Measurements from ENCODE around the gene COL26A1. TPM values are rescaled to one million over a fixed set of nuclear protein-coding genes. Genes with fewer than 3 reads are reported as not detected.

The COL26A1 gene
- polyA plus RNA-seq, 1 donor from 2014 or later: 36.6 TPM

GRCh38 chr7:101580596-101580995 is 217.9 kb downstream of the COL26A1 start:
- no peak for TF ChIP-seq POLR2AphosphoS5 (IDR thresholded peaks at IDR 0.05)
- TF ChIP-seq TAF1 (IDR thresholded peaks at IDR 0.05; ENCODE audit: low read depth): no peak
- no peak for TF ChIP-seq SMC3 (conservative IDR thresholded peaks at IDR 0.05; ENCODE audit: poor library complexity)
- TF ChIP-seq EP300 (conservative IDR thresholded peaks at IDR 0.05; ENCODE audit: poor library complexity, severe bottlenecking): no peak
- no peak for TF ChIP-seq RAD21 (conservative IDR thresholded peaks at IDR 0.05)
- TF ChIP-seq CTCF (IDR thresholded peaks at IDR 0.05; ENCODE audit: poor library complexity, severe bottlenecking): no peak
- TF ChIP-seq EZH2 (IDR thresholded peaks at IDR 0.05; ENCODE audit: borderline replicate concordance, insufficient read depth, low read length, poor library complexity, severe bottlenecking): no peak
- Histone ChIP-seq H3K9ac (ENCODE audit: low read length) (no peak overlapping the region), H3K4me3 (ENCODE audit: low read length) (no peak overlapping the region), H3K27me3 (ENCODE audit: insufficient read depth, low read depth, low read length) (no peaks in the 10 kb centered on the region), H3K9me2 (ENCODE audit: insufficient read depth, low read length) (no peaks in the 10 kb centered on the region), H3K4me2 (ENCODE audit: low read length) (no peak overlapping the region), H4K20me1 (ENCODE audit: insufficient read depth) (no peaks in the 10 kb centered on the region), H3F3A (ENCODE audit: insufficient read depth, low read length, poor library complexity, severe bottlenecking) (no peaks in the 10 kb centered on the region), H2AFZ (ENCODE audit: low read depth, low read length) (no peak overlapping the region), H3K36me3 (ENCODE audit: insufficient read depth, low read length) (no peaks in the 10 kb centered on the region), H3K79me2 (replicated peaks; ENCODE audit: insufficient read depth, low read length) (no peaks in the 10 kb centered on the region), H3K27ac (ENCODE audit: low read length) (no peak overlapping the region), H3K9me3 (ENCODE audit: low read length) (no peaks in the 10 kb centered on the region)

GRCh38 chr7:101581891-101582290 is 219.2 kb downstream of the COL26A1 start:
- Histone ChIP-seq H3K79me2 (replicated peaks; ENCODE audit: insufficient read depth, low read length) (no peaks in the 10 kb centered on the region), H3K27ac (ENCODE audit: low read length) (no peak overlapping the region), H3K9ac (ENCODE audit: low read length) (no peak overlapping the region), H2AFZ (ENCODE audit: low read depth, low read length) (no peak overlapping the region), H4K20me1 (ENCODE audit: insufficient read depth) (no peaks in the 10 kb centered on the region), H3K36me3 (ENCODE audit: insufficient read depth, low read length) (no peaks in the 10 kb centered on the region), H3K9me3 (ENCODE audit: low read length) (no peaks in the 10 kb centered on the region), H3F3A (ENCODE audit: insufficient read depth, low read length, poor library complexity, severe bottlenecking) (no peaks in the 10 kb centered on the region), H3K4me2 (ENCODE audit: low read length) (no peak overlapping the region), H3K4me3 (ENCODE audit: low read length) (no peak overlapping the region), H3K27me3 (ENCODE audit: insufficient read depth, low read depth, low read length) (no peaks in the 10 kb centered on the region), H3K9me2 (ENCODE audit: insufficient read depth, low read length) (no peaks in the 10 kb centered on the region)
- TF ChIP-seq TAF1 (IDR thresholded peaks at IDR 0.05; ENCODE audit: low read depth) (no peak), RAD21 (conservative IDR thresholded peaks at IDR 0.05) (no peak), POLR2AphosphoS5 (IDR thresholded peaks at IDR 0.05) (no peak), REST (IDR thresholded peaks at IDR 0.05; ENCODE audit: borderline replicate concordance) (no peak), SMC3 (conservative IDR thresholded peaks at IDR 0.05; ENCODE audit: poor library complexity) (no peak), MXI1 (conservative IDR thresholded peaks at IDR 0.05; ENCODE audit: poor library complexity, severe bottlenecking) (no peak), EZH2 (IDR thresholded peaks at IDR 0.05; ENCODE audit: borderline replicate concordance, insufficient read depth, low read length, poor library complexity, severe bottlenecking) (no peak), CTCF (IDR thresholded peaks at IDR 0.05; ENCODE audit: poor library complexity, severe bottlenecking) (no peak), EP300 (conservative IDR thresholded peaks at IDR 0.05; ENCODE audit: poor library complexity, severe bottlenecking) (no peak)

All from neural cell (in vitro differentiated cells).